HEK293 (cell line): Measurements from ENCODE around the gene ANKRD6.
A peak's percentile ranks its signal among the peaks of the same experiment; 100 is the strongest.

Experiments used
- CTCF ChIA-PET: fragments of 350-600 bp; formaldehyde crosslinking; extraction: SDS; loops from one replicate; lab custom pipeline; 2021; ENCODE audit warnings: antibody characterized with exemption; lab: Yijun Ruan, JAX
- POLR2A ChIA-PET: fragments of 300-600 bp; formaldehyde crosslinking; extraction: SDS; loops from one replicate; lab custom pipeline; 2020; ENCODE audit warnings: antibody characterized with exemption, inconsistent platforms; lab: Yijun Ruan, JAX
- H3K27ac ChIP-seq: fragments of 200-500 bp; sonication (Bioruptor generic); 2 replicates; pipeline ENCODE4 v1.5.1; 2014; ENCODE audit warnings: low read depth, low read length, control low read depth, inconsistent platforms; ENCODE audit errors: extremely low read depth
- H3K36me3 ChIP-seq, 2 experiments: fragments of 200-500 bp in 1 of 2; sonication (Bioruptor generic) in 1 of 2; 1 replicate in 1 of 2; 2 replicates in 1 of 2; pipeline ENCODE4 v1.5.1; 2014 to 2017; ENCODE audit warnings: inconsistent platforms in 2 of 2, low read length in 2 of 2; ENCODE audit not compliant: control insufficient read depth in 2 of 2, insufficient read depth in 1 of 2
- H3K4me1 ChIP-seq: fragments of 200-500 bp; sonication (Bioruptor generic); 2 replicates; pipeline ENCODE4 v1.5.1; 2014; ENCODE audit warnings: mild to moderate bottlenecking, low read length, inconsistent platforms; ENCODE audit not compliant: control insufficient read depth, insufficient read depth
- H3K4me3 ChIP-seq: 2 replicates; pipeline ENCODE4 v1.5.1; 2011; ENCODE audit warnings: low read depth, mild to moderate bottlenecking, control low read depth, low read length, moderate library complexity
- H3K9me3 ChIP-seq: fragments of 200-500 bp; sonication (Bioruptor generic); 2 replicates; pipeline ENCODE4 v1.5.1; 2014; ENCODE audit warnings: low read depth, low read length, inconsistent platforms; ENCODE audit not compliant: control insufficient read depth, insufficient read depth
- GLI2 ChIP-seq: fragments of 450-650 bp; formaldehyde crosslinking; IDR thresholded peaks from 2 replicates; pipeline ENCODE4; 2017; ENCODE audit warnings: missing biosample characterization, missing genetic modification characterization, low read depth, borderline replicate concordance
- HOXA7 ChIP-seq: sonication (generic); formaldehyde crosslinking; IDR thresholded peaks from 2 replicates; pipeline ENCODE4 v1.8.1; 2022; ENCODE audit warnings: missing genetic modification reagents, borderline replicate concordance
- KLF8 ChIP-seq: fragments of 450-650 bp; formaldehyde crosslinking; IDR thresholded peaks from 2 replicates; pipeline ENCODE4 v1.5.1; 2016; ENCODE audit warnings: missing biosample characterization, missing genetic modification characterization
- KLF9 ChIP-seq: fragments of 450-650 bp; formaldehyde crosslinking; IDR thresholded peaks from 2 replicates; pipeline ENCODE4 v1.5.1; 2016; ENCODE audit warnings: missing biosample characterization, missing genetic modification characterization, low read depth
- OVOL3 ChIP-seq: fragments of 450-650 bp; formaldehyde crosslinking; IDR thresholded peaks from 2 replicates; pipeline ENCODE4 v1.5.1; 2016; ENCODE audit warnings: missing biosample characterization, missing genetic modification characterization
- SETDB1 ChIP-seq: IDR thresholded peaks from one replicate; pipeline ENCODE4 v1.6.1; 2017; ENCODE audit warnings: mild to moderate bottlenecking, low read length, moderate library complexity, mixed read lengths; ENCODE audit not compliant: insufficient read length
- ZNF138 ChIP-seq: fragments of 450-650 bp; formaldehyde crosslinking; IDR thresholded peaks from 2 replicates; pipeline ENCODE4 v1.5.1; 2016; ENCODE audit warnings: missing biosample characterization, missing genetic modification characterization, borderline replicate concordance
- ZNF24 ChIP-seq: fragments of 450-650 bp; formaldehyde crosslinking; IDR thresholded peaks from 2 replicates; pipeline ENCODE4 v1.5.1; 2016; ENCODE audit warnings: missing biosample characterization, missing genetic modification characterization
- ZNF335 ChIP-seq: fragments of 450-650 bp; formaldehyde crosslinking; conservative IDR thresholded peaks from 2 replicates; pipeline ENCODE4 v1.5.1; 2016; ENCODE audit warnings: missing biosample characterization, missing genetic modification characterization
- ZNF623 ChIP-seq: fragments of 450-650 bp; formaldehyde crosslinking; IDR thresholded peaks from 2 replicates; pipeline ENCODE4 v1.5.1; 2016; ENCODE audit warnings: missing biosample characterization, missing genetic modification characterization
- ZNF843 ChIP-seq: fragments of 450-650 bp; formaldehyde crosslinking; IDR thresholded peaks from 2 replicates; pipeline ENCODE4 v1.5.1; 2016; ENCODE audit warnings: missing biosample characterization, missing genetic modification characterization
- TF ChIP-seq, protein P1 (sequence below): fragments of 450-650 bp; formaldehyde crosslinking; IDR thresholded peaks from 2 replicates; pipeline ENCODE4 v1.5.1; 2016; ENCODE audit warnings: missing biosample characterization, missing genetic modification characterization, low read depth
- TF ChIP-seq, protein P2 (sequence below): fragments of 450-650 bp; formaldehyde crosslinking; IDR thresholded peaks from 2 replicates; pipeline ENCODE4 v1.5.1; 2016; ENCODE audit warnings: missing biosample characterization, missing genetic modification characterization
- TF ChIP-seq, protein P3 (sequence below): fragments of 450-650 bp; formaldehyde crosslinking; IDR thresholded peaks from 2 replicates; pipeline ENCODE4 v1.5.1; 2016; ENCODE audit warnings: missing biosample characterization, missing genetic modification characterization
- TF ChIP-seq, protein P4 (sequence below): fragments of 450-650 bp; formaldehyde crosslinking; IDR thresholded peaks from 2 replicates; pipeline ENCODE4 v1.5.1; 2016; ENCODE audit warnings: missing biosample characterization, missing genetic modification characterization
- TF ChIP-seq, protein P5 (sequence below): fragments of 450-650 bp; formaldehyde crosslinking; IDR thresholded peaks from 2 replicates; pipeline ENCODE4 v1.5.1; 2016; ENCODE audit warnings: missing biosample characterization, missing genetic modification characterization
- TF ChIP-seq, protein P6 (sequence below): fragments of 450-650 bp; formaldehyde crosslinking; IDR thresholded peaks from 2 replicates; pipeline ENCODE4 v1.5.1; 2016; ENCODE audit warnings: missing biosample characterization, missing genetic modification characterization, borderline replicate concordance

The ANKRD6 gene

DNA sequence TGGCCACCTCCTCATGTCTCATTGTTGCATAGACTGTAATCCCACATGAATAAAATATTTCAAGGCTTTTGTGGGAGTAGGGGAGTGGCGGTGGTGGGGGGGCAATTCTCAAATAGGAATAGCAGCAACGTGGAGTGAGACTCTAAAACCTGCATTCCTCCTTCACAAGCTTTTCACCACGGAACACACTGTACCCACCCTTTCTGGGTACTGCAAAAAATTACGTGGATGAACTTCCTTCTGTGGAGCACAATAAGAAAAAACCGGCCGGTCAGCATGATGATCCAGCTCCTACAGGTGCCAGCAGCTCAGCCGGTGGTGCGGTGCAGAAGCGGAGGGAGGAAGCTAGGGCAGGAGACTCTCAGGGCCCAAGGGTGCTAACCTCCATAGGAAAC, 19.9 kb upstream of the ANKRD6 start (continued):
- TF ChIP-seq, protein P1, sequence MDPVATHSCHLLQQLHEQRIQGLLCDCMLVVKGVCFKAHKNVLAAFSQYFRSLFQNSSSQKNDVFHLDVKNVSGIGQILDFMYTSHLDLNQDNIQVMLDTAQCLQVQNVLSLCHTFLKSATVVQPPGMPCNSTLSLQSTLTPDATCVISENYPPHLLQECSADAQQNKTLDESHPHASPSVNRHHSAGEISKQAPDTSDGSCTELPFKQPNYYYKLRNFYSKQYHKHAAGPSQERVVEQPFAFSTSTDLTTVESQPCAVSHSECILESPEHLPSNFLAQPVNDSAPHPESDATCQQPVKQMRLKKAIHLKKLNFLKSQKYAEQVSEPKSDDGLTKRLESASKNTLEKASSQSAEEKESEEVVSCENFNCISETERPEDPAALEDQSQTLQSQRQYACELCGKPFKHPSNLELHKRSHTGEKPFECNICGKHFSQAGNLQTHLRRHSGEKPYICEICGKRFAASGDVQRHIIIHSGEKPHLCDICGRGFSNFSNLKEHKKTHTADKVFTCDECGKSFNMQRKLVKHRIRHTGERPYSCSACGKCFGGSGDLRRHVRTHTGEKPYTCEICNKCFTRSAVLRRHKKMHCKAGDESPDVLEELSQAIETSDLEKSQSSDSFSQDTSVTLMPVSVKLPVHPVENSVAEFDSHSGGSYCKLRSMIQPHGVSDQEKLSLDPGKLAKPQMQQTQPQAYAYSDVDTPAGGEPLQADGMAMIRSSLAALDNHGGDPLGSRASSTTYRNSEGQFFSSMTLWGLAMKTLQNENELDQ (tag by site-specific recombination) = no peak
- TF ChIP-seq, protein P2, sequence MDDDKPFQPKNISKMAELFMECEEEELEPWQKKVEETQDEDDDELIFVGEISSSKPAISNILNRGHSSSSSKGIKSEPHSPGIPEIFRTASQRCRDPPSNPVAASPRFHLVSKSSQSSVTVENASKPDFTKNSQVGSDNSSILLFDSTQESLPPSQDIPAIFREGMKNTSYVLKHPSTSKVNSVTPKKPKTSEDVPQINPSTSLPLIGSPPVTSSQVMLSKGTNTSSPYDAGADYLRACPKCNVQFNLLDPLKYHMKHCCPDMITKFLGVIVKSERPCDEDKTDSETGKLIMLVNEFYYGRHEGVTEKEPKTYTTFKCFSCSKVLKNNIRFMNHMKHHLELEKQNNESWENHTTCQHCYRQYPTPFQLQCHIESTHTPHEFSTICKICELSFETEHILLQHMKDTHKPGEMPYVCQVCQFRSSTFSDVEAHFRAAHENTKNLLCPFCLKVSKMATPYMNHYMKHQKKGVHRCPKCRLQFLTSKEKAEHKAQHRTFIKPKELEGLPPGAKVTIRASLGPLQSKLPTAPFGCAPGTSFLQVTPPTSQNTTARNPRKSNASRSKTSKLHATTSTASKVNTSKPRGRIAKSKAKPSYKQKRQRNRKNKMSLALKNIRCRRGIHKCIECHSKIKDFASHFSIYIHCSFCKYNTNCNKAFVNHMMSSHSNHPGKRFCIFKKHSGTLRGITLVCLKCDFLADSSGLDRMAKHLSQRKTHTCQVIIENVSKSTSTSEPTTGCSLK (tag by site-specific recombination) = no peak
- TF ChIP-seq SETDB1 = no peak
- TF ChIP-seq ZNF335 (tag by site-specific recombination) = 0 out of 2 replicates have a peak, but pooled peaks have one; percentile 6
- no peak for TF ChIP-seq ZNF138 (tag by site-specific recombination)
- TF ChIP-seq HOXA7 (CRISPR knock-in tag) = no peak
- TF ChIP-seq, protein P3, sequence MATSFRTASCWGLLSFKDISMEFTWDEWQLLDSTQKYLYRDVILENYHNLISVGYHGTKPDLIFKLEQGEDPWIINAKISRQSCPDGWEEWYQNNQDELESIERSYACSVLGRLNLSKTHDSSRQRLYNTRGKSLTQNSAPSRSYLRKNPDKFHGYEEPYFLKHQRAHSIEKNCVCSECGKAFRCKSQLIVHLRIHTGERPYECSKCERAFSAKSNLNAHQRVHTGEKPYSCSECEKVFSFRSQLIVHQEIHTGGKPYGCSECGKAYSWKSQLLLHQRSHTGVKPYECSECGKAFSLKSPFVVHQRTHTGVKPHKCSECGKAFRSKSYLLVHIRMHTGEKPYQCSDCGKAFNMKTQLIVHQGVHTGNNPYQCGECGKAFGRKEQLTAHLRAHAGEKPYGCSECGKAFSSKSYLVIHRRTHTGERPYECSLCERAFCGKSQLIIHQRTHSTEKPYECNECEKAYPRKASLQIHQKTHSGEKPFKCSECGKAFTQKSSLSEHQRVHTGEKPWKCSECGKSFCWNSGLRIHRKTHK (tag by site-specific recombination) = no peak
- TF ChIP-seq, protein P4, sequence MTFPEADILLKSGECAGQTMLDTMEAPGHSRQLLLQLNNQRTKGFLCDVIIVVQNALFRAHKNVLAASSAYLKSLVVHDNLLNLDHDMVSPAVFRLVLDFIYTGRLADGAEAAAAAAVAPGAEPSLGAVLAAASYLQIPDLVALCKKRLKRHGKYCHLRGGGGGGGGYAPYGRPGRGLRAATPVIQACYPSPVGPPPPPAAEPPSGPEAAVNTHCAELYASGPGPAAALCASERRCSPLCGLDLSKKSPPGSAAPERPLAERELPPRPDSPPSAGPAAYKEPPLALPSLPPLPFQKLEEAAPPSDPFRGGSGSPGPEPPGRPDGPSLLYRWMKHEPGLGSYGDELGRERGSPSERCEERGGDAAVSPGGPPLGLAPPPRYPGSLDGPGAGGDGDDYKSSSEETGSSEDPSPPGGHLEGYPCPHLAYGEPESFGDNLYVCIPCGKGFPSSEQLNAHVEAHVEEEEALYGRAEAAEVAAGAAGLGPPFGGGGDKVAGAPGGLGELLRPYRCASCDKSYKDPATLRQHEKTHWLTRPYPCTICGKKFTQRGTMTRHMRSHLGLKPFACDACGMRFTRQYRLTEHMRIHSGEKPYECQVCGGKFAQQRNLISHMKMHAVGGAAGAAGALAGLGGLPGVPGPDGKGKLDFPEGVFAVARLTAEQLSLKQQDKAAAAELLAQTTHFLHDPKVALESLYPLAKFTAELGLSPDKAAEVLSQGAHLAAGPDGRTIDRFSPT (tag by site-specific recombination) = no peak
- TF ChIP-seq KLF8 = no peak

DNA sequence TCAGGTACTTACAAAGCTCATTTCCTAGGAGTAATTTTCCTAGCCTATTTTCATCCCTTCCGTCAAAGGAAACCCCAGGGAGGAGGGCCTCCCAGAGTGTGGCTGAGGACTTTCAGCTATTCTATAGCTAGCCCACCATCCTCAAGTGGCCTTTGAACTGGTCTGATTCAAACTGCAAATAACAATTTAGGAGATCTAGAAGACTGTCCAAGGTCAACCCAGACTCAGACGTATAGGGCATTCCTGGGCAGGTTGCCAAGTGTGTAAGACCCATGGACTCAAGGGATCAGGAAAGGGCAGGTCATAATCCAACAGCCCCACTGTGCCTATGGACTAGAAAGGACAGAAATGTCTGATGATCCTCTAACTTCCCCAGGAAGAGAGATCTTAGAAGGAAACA, 18.7 kb upstream of the ANKRD6 start:
- Histone ChIP-seq H3K4me3 (no peak overlapping the region), H3K27ac (no peak overlapping the region), H3K36me3 (no peaks in the 10 kb centered on the region), H3K4me1 (peaks cover 14% of the 10 kb centered on the region), H3K9me3 (no peaks in the 10 kb centered on the region)
- POLR2A ChIA-PET = no interaction called here
- CTCF ChIA-PET = interaction anchor here (0.6 to 2.2 kb wide), 7 partner anchors 13 to 195 kb away, joined by 3 to 14 read pairs (median 3); partner anchors contain the start of gene ANKRD6
- TF ChIP-seq ZNF24 (tag by site-specific recombination) (no peak), ZNF843 (tag by site-specific recombination) (no peak), KLF9 (tag by site-specific recombination) (no peak), GLI2 (tag by site-specific recombination) (no peak), ZNF623 (tag by site-specific recombination) (no peak), OVOL3 (tag by site-specific recombination) (no peak)
- TF ChIP-seq, protein P5, sequence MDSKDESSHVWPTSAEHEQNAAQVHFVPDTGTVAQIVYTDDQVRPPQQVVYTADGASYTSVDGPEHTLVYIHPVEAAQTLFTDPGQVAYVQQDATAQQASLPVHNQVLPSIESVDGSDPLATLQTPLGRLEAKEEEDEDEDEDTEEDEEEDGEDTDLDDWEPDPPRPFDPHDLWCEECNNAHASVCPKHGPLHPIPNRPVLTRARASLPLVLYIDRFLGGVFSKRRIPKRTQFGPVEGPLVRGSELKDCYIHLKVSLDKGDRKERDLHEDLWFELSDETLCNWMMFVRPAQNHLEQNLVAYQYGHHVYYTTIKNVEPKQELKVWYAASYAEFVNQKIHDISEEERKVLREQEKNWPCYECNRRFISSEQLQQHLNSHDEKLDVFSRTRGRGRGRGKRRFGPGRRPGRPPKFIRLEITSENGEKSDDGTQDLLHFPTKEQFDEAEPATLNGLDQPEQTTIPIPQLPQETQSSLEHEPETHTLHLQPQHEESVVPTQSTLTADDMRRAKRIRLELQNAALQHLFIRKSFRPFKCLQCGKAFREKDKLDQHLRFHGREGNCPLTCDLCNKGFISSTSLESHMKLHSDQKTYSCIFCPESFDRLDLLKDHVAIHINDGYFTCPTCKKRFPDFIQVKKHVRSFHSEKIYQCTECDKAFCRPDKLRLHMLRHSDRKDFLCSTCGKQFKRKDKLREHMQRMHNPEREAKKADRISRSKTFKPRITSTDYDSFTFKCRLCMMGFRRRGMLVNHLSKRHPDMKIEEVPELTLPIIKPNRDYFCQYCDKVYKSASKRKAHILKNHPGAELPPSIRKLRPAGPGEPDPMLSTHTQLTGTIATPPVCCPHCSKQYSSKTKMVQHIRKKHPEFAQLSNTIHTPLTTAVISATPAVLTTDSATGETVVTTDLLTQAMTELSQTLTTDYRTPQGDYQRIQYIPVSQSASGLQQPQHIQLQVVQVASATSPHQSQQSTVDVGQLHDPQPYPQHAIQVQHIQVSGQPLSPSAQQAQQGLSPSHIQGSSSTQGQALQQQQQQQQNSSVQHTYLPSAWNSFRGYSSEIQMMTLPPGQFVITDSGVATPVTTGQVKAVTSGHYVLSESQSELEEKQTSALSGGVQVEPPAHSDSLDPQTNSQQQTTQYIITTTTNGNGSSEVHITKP (tag by site-specific recombination) = no peak
- TF ChIP-seq, protein P6, sequence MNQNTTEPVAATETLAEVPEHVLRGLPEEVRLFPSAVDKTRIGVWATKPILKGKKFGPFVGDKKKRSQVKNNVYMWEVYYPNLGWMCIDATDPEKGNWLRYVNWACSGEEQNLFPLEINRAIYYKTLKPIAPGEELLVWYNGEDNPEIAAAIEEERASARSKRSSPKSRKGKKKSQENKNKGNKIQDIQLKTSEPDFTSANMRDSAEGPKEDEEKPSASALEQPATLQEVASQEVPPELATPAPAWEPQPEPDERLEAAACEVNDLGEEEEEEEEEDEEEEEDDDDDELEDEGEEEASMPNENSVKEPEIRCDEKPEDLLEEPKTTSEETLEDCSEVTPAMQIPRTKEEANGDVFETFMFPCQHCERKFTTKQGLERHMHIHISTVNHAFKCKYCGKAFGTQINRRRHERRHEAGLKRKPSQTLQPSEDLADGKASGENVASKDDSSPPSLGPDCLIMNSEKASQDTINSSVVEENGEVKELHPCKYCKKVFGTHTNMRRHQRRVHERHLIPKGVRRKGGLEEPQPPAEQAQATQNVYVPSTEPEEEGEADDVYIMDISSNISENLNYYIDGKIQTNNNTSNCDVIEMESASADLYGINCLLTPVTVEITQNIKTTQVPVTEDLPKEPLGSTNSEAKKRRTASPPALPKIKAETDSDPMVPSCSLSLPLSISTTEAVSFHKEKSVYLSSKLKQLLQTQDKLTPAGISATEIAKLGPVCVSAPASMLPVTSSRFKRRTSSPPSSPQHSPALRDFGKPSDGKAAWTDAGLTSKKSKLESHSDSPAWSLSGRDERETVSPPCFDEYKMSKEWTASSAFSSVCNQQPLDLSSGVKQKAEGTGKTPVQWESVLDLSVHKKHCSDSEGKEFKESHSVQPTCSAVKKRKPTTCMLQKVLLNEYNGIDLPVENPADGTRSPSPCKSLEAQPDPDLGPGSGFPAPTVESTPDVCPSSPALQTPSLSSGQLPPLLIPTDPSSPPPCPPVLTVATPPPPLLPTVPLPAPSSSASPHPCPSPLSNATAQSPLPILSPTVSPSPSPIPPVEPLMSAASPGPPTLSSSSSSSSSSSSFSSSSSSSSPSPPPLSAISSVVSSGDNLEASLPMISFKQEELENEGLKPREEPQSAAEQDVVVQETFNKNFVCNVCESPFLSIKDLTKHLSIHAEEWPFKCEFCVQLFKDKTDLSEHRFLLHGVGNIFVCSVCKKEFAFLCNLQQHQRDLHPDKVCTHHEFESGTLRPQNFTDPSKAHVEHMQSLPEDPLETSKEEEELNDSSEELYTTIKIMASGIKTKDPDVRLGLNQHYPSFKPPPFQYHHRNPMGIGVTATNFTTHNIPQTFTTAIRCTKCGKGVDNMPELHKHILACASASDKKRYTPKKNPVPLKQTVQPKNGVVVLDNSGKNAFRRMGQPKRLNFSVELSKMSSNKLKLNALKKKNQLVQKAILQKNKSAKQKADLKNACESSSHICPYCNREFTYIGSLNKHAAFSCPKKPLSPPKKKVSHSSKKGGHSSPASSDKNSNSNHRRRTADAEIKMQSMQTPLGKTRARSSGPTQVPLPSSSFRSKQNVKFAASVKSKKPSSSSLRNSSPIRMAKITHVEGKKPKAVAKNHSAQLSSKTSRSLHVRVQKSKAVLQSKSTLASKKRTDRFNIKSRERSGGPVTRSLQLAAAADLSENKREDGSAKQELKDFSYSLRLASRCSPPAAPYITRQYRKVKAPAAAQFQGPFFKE (tag by site-specific recombination) = no peak
